H9 (cell line): Measurements from ENCODE around the gene DDX4. TPM values are rescaled to one million over a fixed set of nuclear protein-coding genes. Genes with fewer than 3 reads are reported as not detected.

ENCODE experiments used
- DNase-seq: peaks from one replicate; pipeline ENCODE4 v3.0.0-alpha.2; 2017
- H2AFZ ChIP-seq: one replicate; pipeline ENCODE4 v1.6.1; 2013; ENCODE audit warnings: mild to moderate bottlenecking, low read length, control low read depth, moderate library complexity
- H2AK5ac ChIP-seq: 2 replicates; pipeline ENCODE4 v1.6.1; 2013; ENCODE audit warnings: low read length, control low read depth, mixed read lengths; ENCODE audit not compliant: insufficient read length
- H2BK120ac ChIP-seq: one replicate; pipeline ENCODE4 v1.6.1; 2013; ENCODE audit warnings: low read depth, mild to moderate bottlenecking, low read length, control low read depth, inconsistent platforms; ENCODE audit not compliant: poor library complexity, severe bottlenecking
- H2BK12ac ChIP-seq: 2 replicates; pipeline ENCODE4 v1.6.1; 2013; ENCODE audit warnings: low read length, control low read depth, mixed read lengths, low read depth; ENCODE audit not compliant: insufficient read length
- H2BK15ac ChIP-seq: 2 replicates; pipeline ENCODE4 v1.6.1; 2013; ENCODE audit warnings: low read depth, low read length, control low read depth
- H2BK20ac ChIP-seq: one replicate; pipeline ENCODE4 v1.6.1; 2013; ENCODE audit warnings: low read depth, mild to moderate bottlenecking, low read length, control low read depth, inconsistent platforms; ENCODE audit not compliant: poor library complexity, severe bottlenecking
- H2BK5ac ChIP-seq: 2 replicates; pipeline ENCODE4 v1.6.1; 2013; ENCODE audit warnings: low read length, control low read depth, mixed read lengths; ENCODE audit not compliant: insufficient read length
- H3K14ac ChIP-seq: 2 replicates; pipeline ENCODE4 v1.6.1; 2013; ENCODE audit warnings: low read length, control low read depth; ENCODE audit not compliant: insufficient read depth
- H3K18ac ChIP-seq: 2 replicates; pipeline ENCODE4 v1.6.1; 2013; ENCODE audit warnings: low read depth, mild to moderate bottlenecking, mixed read lengths, low read length, control low read depth; ENCODE audit not compliant: insufficient read length
- H3K23ac ChIP-seq: 2 replicates; pipeline ENCODE4 v1.6.1; 2013; ENCODE audit warnings: low read length, control low read depth, mixed read lengths, low read depth; ENCODE audit not compliant: insufficient read length
- H3K23me2 ChIP-seq: 2 replicates; pipeline ENCODE4 v1.6.1; 2013; ENCODE audit warnings: low read depth, mild to moderate bottlenecking, mixed read lengths, low read length, control low read depth; ENCODE audit not compliant: insufficient read length, poor library complexity, severe bottlenecking
- H3K27ac ChIP-seq: 2 replicates; pipeline ENCODE4 v1.5.1; 2013; ENCODE audit warnings: low read length, control low read depth, mixed read lengths, low read depth; ENCODE audit not compliant: insufficient read length
- H3K27me3 ChIP-seq: 2 replicates; pipeline ENCODE4 v1.6.1; 2013; ENCODE audit warnings: low read length, control low read depth, inconsistent platforms; ENCODE audit not compliant: insufficient read depth
- H3K4ac ChIP-seq: 2 replicates; pipeline ENCODE4 v1.6.1; 2013; ENCODE audit warnings: low read depth, mild to moderate bottlenecking, control low read depth, inconsistent platforms, low read length, moderate library complexity
- H3K4me1 ChIP-seq: 2 replicates; pipeline ENCODE4 v1.6.1; 2013; ENCODE audit warnings: low read length, control low read depth, inconsistent platforms; ENCODE audit not compliant: insufficient read depth
- H3K4me2 ChIP-seq: 2 replicates; pipeline ENCODE4 v1.6.1; 2013; ENCODE audit warnings: low read length, control low read depth, mixed read lengths; ENCODE audit not compliant: insufficient read length, insufficient read depth
- H3K56ac ChIP-seq: 2 replicates; pipeline ENCODE4 v1.6.1; 2013; ENCODE audit warnings: low read depth, mild to moderate bottlenecking, mixed read lengths, low read length, control low read depth; ENCODE audit not compliant: insufficient read length
- H3K79me1 ChIP-seq: 2 replicates; pipeline ENCODE4 v1.6.1; 2013; ENCODE audit warnings: low read depth, mild to moderate bottlenecking, moderate library complexity, low read length, control low read depth, inconsistent platforms; ENCODE audit not compliant: insufficient read depth, poor library complexity, severe bottlenecking
- H3K79me2 ChIP-seq: 2 replicates; pipeline ENCODE4 v1.6.1; 2013; ENCODE audit warnings: low read length, control low read depth, inconsistent platforms; ENCODE audit not compliant: insufficient read depth
- H3K9ac ChIP-seq: 2 replicates; pipeline ENCODE4 v1.6.1; 2013; ENCODE audit warnings: low read length, control low read depth, mixed read lengths; ENCODE audit not compliant: insufficient read length; ENCODE audit errors: extremely low read depth
- H3K9me3 ChIP-seq: one replicate; pipeline ENCODE4 v1.6.1; 2013; ENCODE audit warnings: low read depth, low read length, inconsistent platforms; ENCODE audit not compliant: control insufficient read depth
- H3T11ph ChIP-seq: one replicate; pipeline ENCODE4 v1.6.1; 2013; ENCODE audit warnings: mild to moderate bottlenecking, low read length, control low read depth, inconsistent platforms
- H4K20me1 ChIP-seq: one replicate; pipeline ENCODE4 v1.6.1; 2013; ENCODE audit not compliant: control insufficient read depth, insufficient read length, insufficient read depth
- H4K5ac ChIP-seq: 2 replicates; pipeline ENCODE4 v1.6.1; 2013; ENCODE audit warnings: low read depth, mild to moderate bottlenecking, mixed read lengths, low read length, control low read depth; ENCODE audit not compliant: insufficient read length
- H4K8ac ChIP-seq: replicated peaks from 2 replicates; pipeline ENCODE4 v1.6.1; 2013; ENCODE audit warnings: low read length, control low read depth, mixed read lengths, low read depth; ENCODE audit not compliant: insufficient read length
- H4K91ac ChIP-seq: 2 replicates; pipeline ENCODE4 v1.6.1; 2013; ENCODE audit warnings: low read depth, mild to moderate bottlenecking, moderate library complexity, mixed read lengths, low read length, control low read depth; ENCODE audit not compliant: insufficient read length
- H3K27ac Mint-ChIP-seq, 3 experiments: 2 replicates in 2 of 3; 3 replicates in 1 of 3; pipeline ENCODE4 v1.8.0; 2020 to 2021; ENCODE audit warnings: mixed read lengths in 3 of 3, mild to moderate bottlenecking in 1 of 3, moderate library complexity in 1 of 3
- H3K27me3 Mint-ChIP-seq: 2 replicates; pipeline ENCODE4 v1.8.0; 2021; ENCODE audit warnings: low read depth, mild to moderate bottlenecking, moderate library complexity, mixed read lengths
- H3K36me3 Mint-ChIP-seq, 3 experiments: 2 replicates in 2 of 3; 3 replicates in 1 of 3; pipeline ENCODE4 v1.8.0; 2020 to 2021; ENCODE audit warnings: low read depth in 3 of 3, mixed read lengths in 3 of 3; ENCODE audit not compliant: insufficient read depth in 1 of 3
- H3K4me1 Mint-ChIP-seq, 2 experiments: 2 replicates each; pipeline ENCODE4 v1.8.0; 2020; ENCODE audit warnings: mixed read lengths in 2 of 2
- H3K4me3 Mint-ChIP-seq, 2 experiments: 2 replicates in 1 of 2; 3 replicates in 1 of 2; pipeline ENCODE4 v1.8.0; 2020 to 2021; ENCODE audit warnings: mild to moderate bottlenecking in 2 of 2, mixed read lengths in 2 of 2, moderate library complexity in 1 of 2
- H3K9me3 Mint-ChIP-seq, 2 experiments: 2 replicates in 1 of 2; 3 replicates in 1 of 2; pipeline ENCODE4 v1.8.0; 2020; ENCODE audit warnings: mild to moderate bottlenecking in 2 of 2, mixed read lengths in 2 of 2, moderate library complexity in 1 of 2
- CTCF ChIP-seq: fragments of 200-600 bp; sonication (generic); conservative IDR thresholded peaks from 3 replicates; pipeline ENCODE4 v1.8.0; 2021; ENCODE audit warnings: antibody characterized with exemption, mild to moderate bottlenecking
- WGBS: extraction: QIAGEN DNeasy Blood & Tissue Kit; methylation state at CpG from one replicate; pipeline ENCODE4 v1.1.7; 2013; ENCODE audit warnings: missing lambda C conversion rate, low lambda C conversion rate, mixed read lengths; ENCODE audit not compliant: insufficient read length; ENCODE audit errors: extremely low coverage; 5-methylcytosine and 5-hydroxymethylcytosine counted together
- total RNA-seq: library from RNA; stranded (reverse); gene quantifications from 2 replicates; pipeline ENCODE4 v1.2.1, GENCODE V29; 2021

The DDX4 gene
- total RNA-seq, 1 experiment from 2014 or later, result not detected

GRCh38 chr5:55711507-55712022 is 26.3 kb upstream of the DDX4 start:
- Mint-ChIP-seq H3K4me3 (peak overlapping the region; percentile 99 to 100), H3K4me1 (peaks cover 12 to 13% of the 10 kb centered on the region in 2 experiments), H3K27ac (peak overlapping the region; percentile 95 to 99 (median 97); a peak in 6 of 7 replicates), H3K36me3 (peaks cover 6 to 40% (median 18%) of the 10 kb centered on the region in 3 experiments; a peak in 6 of 7 replicates), H3K27me3 (no peaks in the 10 kb centered on the region), H3K9me3 (peaks cover 9 to 11% of the 10 kb centered on the region in 2 experiments)
- Histone ChIP-seq H2AK5ac (no peak overlapping the region), H4K91ac (no peak overlapping the region), H3K56ac (no peak overlapping the region), H4K5ac (no peak overlapping the region), H3K4me1 (peaks cover 3% of the 10 kb centered on the region; the same call in 1 of the 2 replicates), H3T11ph (no peak overlapping the region), H3K14ac (0 out of 2 replicates have a peak overlapping the region, but pooled peaks have one; percentile 65), H4K8ac (no peak overlapping the region), H2BK120ac (no peak overlapping the region), H3K4ac (no peak overlapping the region), H2BK5ac (no peak overlapping the region), H3K27ac (no peak overlapping the region), H3K4me2 (peak overlapping the region; percentile 90), H2BK15ac (no peak overlapping the region), H3K79me2 (0 out of 2 replicates have a peak, but pooled peaks cover 6% of the 10 kb centered on the region), H3K79me1 (peaks cover 4% of the 10 kb centered on the region), H3K18ac (no peak overlapping the region), H3K27me3 (no peaks in the 10 kb centered on the region), H3K9me3 (no peaks in the 10 kb centered on the region), H2BK20ac (no peak overlapping the region), H3K23ac (no peak overlapping the region), H3K23me2 (peaks cover 12% of the 10 kb centered on the region), H4K20me1 (no peaks in the 10 kb centered on the region), H2BK12ac (no peak overlapping the region), H3K9ac (peak overlapping the region; percentile 87), H2AFZ (no peak overlapping the region)
- no peak for DNase-seq
- no peak for TF ChIP-seq CTCF
- WGBS, result no CpG with 5 or more reads among the region's 18 CpGs
